Pancreas (tissue), 10 donors: ENCODE measurements around the gene PHLDA3. TPM values are rescaled to one million over a fixed set of nuclear protein-coding genes. Genes with fewer than 3 reads are reported as not detected.
A peak's percentile ranks its signal among the peaks of the same experiment; 100 is the strongest.

Experiments
- ATAC-seq, 4 donors: fragments of 200-7000 bp; cut with Tn5 transposase; one replicate each; pipeline versions ENCODE4 v1.8.0 to v1.9.1; 2020; ENCODE audit warnings: mild to moderate bottlenecking in 4 of 4, moderate library complexity in 4 of 4
- DNase-seq, 6 donors: peaks; one replicate each; pipeline ENCODE4 v3.0.0-alpha.2; 2020
- FAIRE-seq: peaks from 2 replicates; lab custom pipeline; 2012; peaks lifted over from hg19 to GRCh38; lab: Jason Lieb, UNC
- H3K27ac ChIP-seq, 4 donors: fragments of 200-600 bp; sonication (generic); 1 replicate in 3 of 4; 2 replicates in 1 of 4; pipeline versions ENCODE4 v1.5.0 to v1.8.0; 2020
- H3K27me3 ChIP-seq, 4 donors: fragments of 200-600 bp; one replicate each; pipeline ENCODE4 v1.8.0; 2021
- H3K36me3 ChIP-seq, 3 donors: fragments of 200-600 bp; sonication (generic) in 1 of 3; one replicate each; pipeline versions ENCODE4 v1.5.0 to v1.8.0; 2020 to 2021
- H3K4me1 ChIP-seq, 3 donors: fragments of 200-600 bp; one replicate each; pipeline ENCODE4 v1.8.0; 2021
- H3K4me3 ChIP-seq, 4 donors: fragments of 200-600 bp; sonication (generic) in 2 of 4; one replicate each; pipeline versions ENCODE4 v1.5.0 to v1.8.0; 2020 to 2021
- H3K9me3 ChIP-seq, 4 donors: fragments of 200-600 bp; one replicate each; pipeline ENCODE4 v1.8.0; 2021
- WGBS, 2 donors: extraction: QIAGEN DNeasy Blood & Tissue Kit; methylation state at CpG; one replicate each; pipeline ENCODE4 v1.1.7; 2013; 5-methylcytosine and 5-hydroxymethylcytosine counted together
- intact Hi-C, 3 donors: fragments of 100-400 bp; cut with DNase I; formaldehyde crosslinking; loops; one replicate each; pipeline versions ENCODE4 v1.11.1 to v1.14.2; 2022
- polyA plus RNA-seq, 2 donors: library from polyadenylated mRNA; stranded (reverse); fragments of 200-250 nt; gene quantifications; one replicate each; pipeline ENCODE4 v1.2.3, GENCODE V29; 2013
- total RNA-seq, 6 donors: library from RNA; stranded (reverse); fragmentation: NEBNext Ultra II Directional in 4 of 6; extraction: Animal tissue kit (Norgen Biotek cat#: 25700) in 4 of 6; gene quantifications; one replicate each; pipeline versions ENCODE4 v1.2.1 to v1.2.4, GENCODE V29; 2021 to 2023
- TF ChIP-seq, protein P1 (sequence below), 4 donors: fragments of 200-600 bp; sonication (generic) in 3 of 4; IDR thresholded peaks; one replicate each; pipeline versions ENCODE4 v1.5.0 to v1.8.0; 2021; ENCODE audit warnings: antibody characterized with exemption in 4 of 4
- donor health status: healthy with polysubstance abuse.
- donor health status: DM: no; HTN: no; CAD: no; lungs with moderate emphysema.
- donor health status: DM: no; HTN: no; CAD: no.
- donor health status: control.
- donor health status: control.
- donor health status: Bipolar disorder and iron deficiency.
- donor health status: DM: yes; HTN: yes; CAD: no.
- donor health status: DM: no; HTN: no; CAD: no.
- donor health status: DM: no; HTN: no; CAD: no.
- donor health status: DM: yes; HTN: yes; CAD: no.

The PHLDA3 gene
- total RNA-seq (10 to 100 TPM in 4 of 6 donors, 1 to 10 TPM in 2; 8.6 to 24.4 (median 15.7) TPM), polyA plus RNA-seq (10 to 100 TPM; 10.8 to 11.9 TPM)

DNA sequence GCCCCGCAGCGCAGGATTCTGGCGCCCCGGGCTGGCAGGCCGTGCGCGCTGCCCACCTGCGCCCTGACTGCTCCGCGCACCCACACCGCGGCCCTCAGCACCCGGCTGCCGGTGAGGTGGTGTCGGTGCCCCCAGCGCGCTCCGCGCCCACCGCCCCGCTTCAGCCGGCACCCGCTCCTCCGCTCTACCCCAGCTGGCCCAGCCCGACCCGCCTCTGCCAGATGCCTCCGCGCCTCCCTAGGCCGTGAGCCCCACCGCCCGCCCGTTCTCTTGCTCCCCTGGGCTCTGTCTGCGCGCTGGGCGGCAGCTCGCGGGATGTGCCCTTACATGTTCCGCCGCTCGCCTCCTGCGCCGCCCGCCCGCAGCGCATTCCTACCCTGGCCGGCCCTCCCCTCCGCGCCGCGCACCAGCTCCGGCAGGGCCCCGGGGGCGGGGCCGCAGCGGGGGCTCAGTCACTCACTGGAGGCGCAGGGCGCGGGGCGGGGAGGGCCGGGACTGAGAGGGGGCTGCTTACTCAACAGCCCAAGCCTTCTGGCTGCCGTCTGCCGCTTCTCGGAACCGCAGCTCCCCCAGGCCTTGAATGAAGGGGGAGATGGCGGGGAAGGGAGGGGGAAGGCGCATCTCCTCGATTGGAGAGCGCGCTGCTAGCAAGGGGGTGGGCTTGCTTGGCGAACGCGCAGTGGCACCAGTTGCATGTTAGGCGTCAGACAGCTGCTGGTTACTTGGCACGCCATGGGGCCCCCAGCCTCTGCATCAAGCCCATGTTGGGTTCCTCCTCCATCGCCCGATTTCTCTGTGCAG lies at the start of gene PHLDA3:
Gene PHLDA3, minus strand, starts transcription at position 345 of the 801 bp plus-strand sequence. CDS start 402 bp downstream, outside the sequence.
- DNase-seq (peak; percentile 61 to 91 (median 80)), ATAC-seq (peak; percentile 84 to 89 (median 87)), FAIRE-seq (no peak)
- peak within 1 kb of the TSS; percentile 51 to 86 (median 68) for H3K4me3 ChIP-seq
- peaks cover 0 to 14% (median 5%) of the 10 kb centered on the region in 3 donors for H3K36me3 ChIP-seq
- H3K27me3 ChIP-seq: no peaks in the 10 kb centered on the region
- peak within 1 kb of the TSS; percentile 55 to 76 (median 69) for H3K27ac ChIP-seq
- TF ChIP-seq, protein P1, sequence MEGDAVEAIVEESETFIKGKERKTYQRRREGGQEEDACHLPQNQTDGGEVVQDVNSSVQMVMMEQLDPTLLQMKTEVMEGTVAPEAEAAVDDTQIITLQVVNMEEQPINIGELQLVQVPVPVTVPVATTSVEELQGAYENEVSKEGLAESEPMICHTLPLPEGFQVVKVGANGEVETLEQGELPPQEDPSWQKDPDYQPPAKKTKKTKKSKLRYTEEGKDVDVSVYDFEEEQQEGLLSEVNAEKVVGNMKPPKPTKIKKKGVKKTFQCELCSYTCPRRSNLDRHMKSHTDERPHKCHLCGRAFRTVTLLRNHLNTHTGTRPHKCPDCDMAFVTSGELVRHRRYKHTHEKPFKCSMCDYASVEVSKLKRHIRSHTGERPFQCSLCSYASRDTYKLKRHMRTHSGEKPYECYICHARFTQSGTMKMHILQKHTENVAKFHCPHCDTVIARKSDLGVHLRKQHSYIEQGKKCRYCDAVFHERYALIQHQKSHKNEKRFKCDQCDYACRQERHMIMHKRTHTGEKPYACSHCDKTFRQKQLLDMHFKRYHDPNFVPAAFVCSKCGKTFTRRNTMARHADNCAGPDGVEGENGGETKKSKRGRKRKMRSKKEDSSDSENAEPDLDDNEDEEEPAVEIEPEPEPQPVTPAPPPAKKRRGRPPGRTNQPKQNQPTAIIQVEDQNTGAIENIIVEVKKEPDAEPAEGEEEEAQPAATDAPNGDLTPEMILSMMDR (IDR thresholded peaks at IDR 0.05): no peak
- no peaks in the 10 kb centered on the region for H3K4me1 ChIP-seq
- intact Hi-C loops: no loop called here
- no peaks in the 10 kb centered on the region for H3K9me3 ChIP-seq
- WGBS, 2 donors: 3% methylated on average over 61 to 76 of the region's 76 CpGs

GRCh38 chr1:201518071-201518470 lies 49.1 kb upstream of the PHLDA3 start:
- Histone ChIP-seq H3K27ac (peak overlapping the region in 2 of 4 donors; percentile 25 to 48), H3K27me3 (no peaks in the 10 kb centered on the region), H3K4me1 (no peaks in the 10 kb centered on the region), H3K36me3 (no peaks in the 10 kb centered on the region), H3K9me3 (no peaks in the 10 kb centered on the region), H3K4me3 (no peak overlapping the region)
- intact Hi-C loops: loop anchor here in 1 of 3 donors (5.0 kb wide), 1 partner anchor 36 kb away; no protein-coding TSS in a partner anchor
- DNase-seq (no peak), FAIRE-seq (no peak), ATAC-seq (no peak)
- WGBS, 2 donors: 84% methylated on average over 5 of the region's 5 CpGs
- TF ChIP-seq, protein P1 (IDR thresholded peaks at IDR 0.05): no peak

DNA sequence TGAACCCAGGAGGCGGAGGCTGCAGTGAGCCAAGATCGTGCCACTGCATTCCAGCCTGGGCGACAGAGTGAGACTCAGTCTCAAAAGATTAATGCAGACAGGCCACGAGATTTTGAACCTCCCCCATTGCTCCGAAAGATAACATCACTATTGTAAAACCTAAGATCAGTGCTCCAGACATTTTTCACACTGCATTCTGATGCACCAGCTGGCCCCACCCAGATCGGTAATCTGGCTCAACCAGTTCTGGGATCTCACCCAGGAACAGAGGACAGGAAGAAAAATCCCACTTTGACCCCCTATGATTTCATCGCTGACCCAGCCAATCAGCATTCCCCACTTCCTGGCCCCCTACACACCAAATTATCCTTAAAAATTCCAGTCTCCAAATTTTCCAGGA lies 48.6 kb upstream of the PHLDA3 start:
- H3K4me3 ChIP-seq: no peak overlapping the region
- peaks cover 2 to 3% (median 2%) of the 10 kb centered on the region in 3 donors for H3K4me1 ChIP-seq
- intact Hi-C loops: loop anchor here in 1 of 3 donors (5.0 kb wide), 1 partner anchor 35 kb away; no protein-coding TSS in a partner anchor
- DNase-seq (no peak), FAIRE-seq (no peak), ATAC-seq (peak; percentile 13 to 30 (median 25))
- no peaks in the 10 kb centered on the region for H3K27me3 ChIP-seq
- H3K36me3 ChIP-seq: no peaks in the 10 kb centered on the region
- TF ChIP-seq, protein P1 (IDR thresholded peaks at IDR 0.05): no peak
- 62 to 71% methylated on average over 7 of the region's 7 CpGs for WGBS, 2 donors
- no peaks in the 10 kb centered on the region for H3K9me3 ChIP-seq
- peak overlapping the region in 2 of 4 donors; percentile 25 to 48 for H3K27ac ChIP-seq

- Histone ChIP-seq H3K4me1 (peaks cover 8 to 12% (median 12%) of the 10 kb centered on the region in 3 donors), H3K27me3 (no peaks in the 10 kb centered on the region), H3K36me3 (no peaks in the 10 kb centered on the region), H3K27ac (no peak overlapping the region), H3K9me3 (no peaks in the 10 kb centered on the region), H3K4me3 (no peak overlapping the region)
- WGBS, 2 donors: 67 to 97% methylated on average over 2 of the region's 2 CpGs
- FAIRE-seq (no peak), ATAC-seq (no peak), DNase-seq (no peak)
- intact Hi-C loops: loop anchor here in 1 of 3 donors (5.0 kb wide), 1 partner anchor 34 kb away; no protein-coding TSS in a partner anchor
- TF ChIP-seq, protein P1 (IDR thresholded peaks at IDR 0.05): no peak
Measured at GRCh38 chr1:201516511-201517127, 47.6 kb upstream of the PHLDA3 start.
